COLO668 (cell line): ENCODE data around the gene DEPP1.
A peak's percentile ranks its signal among the peaks of the same experiment; 100 is the strongest.

Experiments
- DNase-seq: peaks from one replicate; lab custom pipeline; 2025; ENCODE audit not compliant: unreplicated experiment; lab: John Stamatoyannopoulos, UW

The DEPP1 gene

GRCh38 chr10:44993922-44994751 is 15.5 kb upstream of the DEPP1 start:
- DNase-seq: no peak

- DNase-seq: peak; percentile 61
Measured at GRCh38 chr10:44993226-44993921, 14.8 kb upstream of the DEPP1 start.

GRCh38 chr10:44992732-44993225 is 14.2 kb upstream of the DEPP1 start:
- no peak for DNase-seq

- DNase-seq: no peak
Measured at GRCh38 chr10:44992070-44992731, 13.6 kb upstream of the DEPP1 start.

- no peak for DNase-seq
Measured at GRCh38 chr10:44991571-44991970, 13.0 kb upstream of the DEPP1 start.

- DNase-seq: no peak
Measured at GRCh38 chr10:44990965-44991364, 12.4 kb upstream of the DEPP1 start.

GRCh38 chr10:44990302-44990655 is 11.7 kb upstream of the DEPP1 start:
- no peak for DNase-seq

- no peak for DNase-seq
Measured at GRCh38 chr10:44989597-44990301, 11.1 kb upstream of the DEPP1 start.

- peak; percentile 75 for DNase-seq
Measured at GRCh38 chr10:44988957-44989585, 10.5 kb upstream of the DEPP1 start.

GRCh38 chr10:44986670-44987069 is 8.1 kb upstream of the DEPP1 start:
- no peak for DNase-seq

- DNase-seq: no peak
Measured at GRCh38 chr10:44986179-44986578, 7.6 kb upstream of the DEPP1 start.

- DNase-seq: no peak
Measured at GRCh38 chr10:44985175-44985681, 6.6 kb upstream of the DEPP1 start.

- DNase-seq: no peak
Measured at GRCh38 chr10:44984671-44985101, 6.1 kb upstream of the DEPP1 start.

GRCh38 chr10:44983895-44984278 is 5.3 kb upstream of the DEPP1 start:
- DNase-seq: no peak

GRCh38 chr10:44983066-44983894 is 4.7 kb upstream of the DEPP1 start:
- DNase-seq: no peak

- no peak for DNase-seq
Measured at GRCh38 chr10:44982496-44982895, 3.9 kb upstream of the DEPP1 start.

GRCh38 chr10:44982114-44982460 is 3.5 kb upstream of the DEPP1 start:
- peak; percentile 28 for DNase-seq

- DNase-seq: peak; percentile 9
Measured at GRCh38 chr10:44981172-44982113, 2.8 kb upstream of the DEPP1 start.
